K562 (cell line): ENCODE results near the gene SGK1. TPM values are rescaled to one million over a fixed set of nuclear protein-coding genes. Genes with fewer than 3 reads are reported as not detected.

Experiments used
- ATAC-seq: fragments of 200-7000 bp; cut with Tn5 transposase; 3 replicates; pipeline ENCODE4 v1.9.1; 2020; ENCODE audit warnings: moderate library complexity
- BruUV-seq: library from RNA; stranded (reverse); fragments of 400-500 nt; replicated peaks from 2 replicates; lab custom pipeline; 2021; lab: Mats Ljungman, UMichigan
- CTCF ChIA-PET: fragments of 300-600 bp; formaldehyde crosslinking; extraction: SDS; loops from one replicate; lab custom pipeline; 2021; ENCODE audit warnings: low intra/inter-chr PET ratio; lab: Yijun Ruan, JAX
- POLR2A ChIA-PET: fragments of 300-600, 350-650 bp; sonication (Branson Sonifier 250); formaldehyde crosslinking; extraction: SDS; loops from one replicate; lab custom pipeline; 2021; ENCODE audit warnings: antibody characterized with exemption, inconsistent platforms; lab: Yijun Ruan, JAX
- DNase-seq, 4 experiments: peaks; one replicate each; pipeline versions ENCODE4 v3.0.0 to v3.0.0-alpha.2; 2011 to 2018; ENCODE audit warnings: low spot score in 3 of 4, mixed read lengths in 3 of 4; ENCODE audit errors: extremely low read depth in 1 of 4
- FAIRE-seq: peaks from 2 replicates; lab custom pipeline; 2011; peaks lifted over from hg19 to GRCh38; lab: Jason Lieb, UNC
- H2AFZ ChIP-seq: 2 replicates; pipeline ENCODE4 v1.6.0; 2011; ENCODE audit warnings: low read depth, low read length, control low read depth, inconsistent platforms
- H3K27ac ChIP-seq: fragments of 200-600 bp; 3 replicates; pipeline ENCODE4 v1.8.0; 2011; ENCODE audit warnings: low read depth, mild to moderate bottlenecking, control low read depth, inconsistent platforms, low read length, moderate library complexity, mixed read lengths; ENCODE audit errors: extremely low read depth
- H3K27me3 ChIP-seq, 2 experiments: fragments of 300-600 bp in 1 of 2; 2 replicates in 1 of 2; 3 replicates in 1 of 2; pipeline versions ENCODE4 v1.6.0 to v1.8.0; 2011; ENCODE audit warnings: inconsistent platforms in 2 of 2, low read length in 2 of 2, mild to moderate bottlenecking in 1 of 2, mixed read lengths in 1 of 2, moderate library complexity in 1 of 2; ENCODE audit not compliant: control insufficient read depth in 2 of 2, insufficient read depth in 2 of 2
- H3K36me3 ChIP-seq: fragments of 300-600 bp; 3 replicates; pipeline ENCODE4 v1.8.0; 2011; ENCODE audit warnings: mild to moderate bottlenecking, low read length, inconsistent platforms; ENCODE audit not compliant: control insufficient read depth, insufficient read depth
- H3K4me1 ChIP-seq, 2 experiments: fragments of 200-600 bp in 1 of 2; replicated peaks in 1 of 2; 2 replicates in 1 of 2; 3 replicates in 1 of 2; pipeline versions ENCODE4 v1.5.1 to v1.8.0; 2011; ENCODE audit warnings: inconsistent platforms in 2 of 2, low read length in 2 of 2, mild to moderate bottlenecking in 1 of 2, mixed read lengths in 1 of 2, moderate library complexity in 1 of 2; ENCODE audit not compliant: control insufficient read depth in 2 of 2, insufficient read depth in 2 of 2
- H3K4me2 ChIP-seq: 2 replicates; pipeline ENCODE4 v1.6.1; 2011; ENCODE audit warnings: low read length, control low read depth, inconsistent platforms, mixed read lengths; ENCODE audit not compliant: insufficient read depth
- H3K4me3 ChIP-seq: fragments of 200-600 bp; sonication (generic), shearing (Covaris generic); 2 replicates; pipeline ENCODE4 v1.5.1; 2016; ENCODE audit warnings: control low read depth, inconsistent platforms
- H3K79me2 ChIP-seq: fragments of 200-600 bp; 3 replicates; pipeline ENCODE4 v1.8.0; 2011; ENCODE audit warnings: low read length, inconsistent platforms; ENCODE audit not compliant: control insufficient read depth, insufficient read depth
- H3K9ac ChIP-seq, 2 experiments: 2 replicates each; pipeline versions ENCODE4 v1.6.0 to v1.6.1; 2011; ENCODE audit warnings: low read depth in 2 of 2, low read length in 2 of 2, control low read depth in 1 of 2, inconsistent platforms in 1 of 2, mild to moderate bottlenecking in 1 of 2, mixed read lengths in 1 of 2; ENCODE audit not compliant: insufficient read depth in 1 of 2
- H3K9me1 ChIP-seq: one replicate; pipeline ENCODE4 v1.6.0; 2011; ENCODE audit warnings: inconsistent platforms, mild to moderate bottlenecking, low read length, moderate library complexity; ENCODE audit not compliant: control insufficient read depth, insufficient read depth
- H3K9me3 ChIP-seq: replicated peaks from 2 replicates; pipeline ENCODE4 v1.5.1; 2011; ENCODE audit warnings: low read depth, low read length, inconsistent platforms; ENCODE audit not compliant: control insufficient read depth, insufficient read depth
- H4K20me1 ChIP-seq: replicated peaks from 2 replicates; pipeline ENCODE4 v1.6.1; 2011; ENCODE audit warnings: low read length, inconsistent platforms, mixed read lengths; ENCODE audit not compliant: control insufficient read depth, insufficient read depth
- BCL6 ChIP-seq: fragments of 250-450 bp; sonication (Bioruptor Pico); IDR thresholded peaks from 2 replicates; pipeline ENCODE4 v1.4.0; 2020
- BRD9 ChIP-seq: fragments of 450-650 bp; IDR thresholded peaks from 2 replicates; pipeline ENCODE4 v1.6.1; 2018; ENCODE audit warnings: low read depth; ENCODE audit not compliant: partially characterized antibody
- CBFB ChIP-seq: sonication (generic); formaldehyde crosslinking; IDR thresholded peaks from 2 replicates; pipeline ENCODE4 v1.4.0; 2020; ENCODE audit warnings: mild to moderate bottlenecking, missing genetic modification reagents
- CEBPB ChIP-seq: fragments of 450-650 bp; IDR thresholded peaks from 2 replicates; pipeline ENCODE4 v1.6.1; 2016; ENCODE audit warnings: missing genetic modification characterization, missing compliant biosample characterization
- DDX20 ChIP-seq: fragments of 450-650 bp; IDR thresholded peaks from 2 replicates; pipeline ENCODE4 v1.6.1; 2016; ENCODE audit warnings: missing genetic modification characterization, low read depth, mild to moderate bottlenecking, missing compliant biosample characterization, moderate library complexity
- HNRNPLL ChIP-seq: fragments of 200-400 bp; formaldehyde crosslinking; IDR thresholded peaks from 2 replicates; pipeline ENCODE4 v1.6.1; 2017; ENCODE audit warnings: low read length, low read depth, mild to moderate bottlenecking; ENCODE audit not compliant: poor library complexity, severe bottlenecking
- ILK ChIP-seq: fragments of 450-650 bp; IDR thresholded peaks from 2 replicates; pipeline ENCODE4 v1.6.1; 2016; ENCODE audit warnings: missing genetic modification characterization, low read depth, mild to moderate bottlenecking, missing compliant biosample characterization, moderate library complexity, borderline replicate concordance
- KDM2B ChIP-seq: fragments of 250-450 bp; sonication (Bioruptor Pico); IDR thresholded peaks from 2 replicates; pipeline ENCODE4 v1.8.0; 2021; ENCODE audit warnings: mild to moderate bottlenecking, moderate library complexity
- KHSRP ChIP-seq: fragments of 450-650 bp; IDR thresholded peaks from 2 replicates; pipeline ENCODE4 v1.6.1; 2017
- NFE2L1 ChIP-seq: fragments of 450-650 bp; IDR thresholded peaks from 2 replicates; pipeline ENCODE4 v1.6.1; 2016; ENCODE audit warnings: missing genetic modification characterization, low read depth, mild to moderate bottlenecking, missing compliant biosample characterization, moderate library complexity, borderline replicate concordance
- SNRNP70 ChIP-seq: fragments of 200-400 bp; formaldehyde crosslinking; optimal IDR thresholded peaks from 2 replicates; pipeline ENCODE3; 2017; ENCODE audit warnings: low read depth, low read length
- TFAM ChIP-seq: fragments of 250-450 bp; sonication (Bioruptor Pico); conservative IDR thresholded peaks from 2 replicates; pipeline ENCODE4 v1.5.0; 2021; ENCODE audit warnings: mild to moderate bottlenecking, moderate library complexity
- ZNF311 ChIP-seq: fragments of 250-450 bp; sonication (Bioruptor Pico); IDR thresholded peaks from 2 replicates; pipeline ENCODE4 v1.4.0; 2020; ENCODE audit warnings: mild to moderate bottlenecking, moderate library complexity
- ZNF347 ChIP-seq: fragments of 450-650 bp; formaldehyde crosslinking; IDR thresholded peaks from 2 replicates; pipeline ENCODE4 v1.4.0; 2020; ENCODE audit warnings: low read depth, mild to moderate bottlenecking, moderate library complexity
- ZNF551 ChIP-seq: fragments of 250-450 bp; sonication (Bioruptor Pico); IDR thresholded peaks from 2 replicates; pipeline ENCODE4 v1.5.0; 2021; ENCODE audit warnings: mild to moderate bottlenecking, moderate library complexity
- ZSCAN32 ChIP-seq: fragments of 450-650 bp; formaldehyde crosslinking; IDR thresholded peaks from 2 replicates; pipeline ENCODE4 v1.4.0; 2020; ENCODE audit warnings: mild to moderate bottlenecking, moderate library complexity
- WGBS: fragments of 100-300 bp; shearing (Covaris generic); methylation state at CpG from one replicate; pipeline ENCODE4 v1.1.6; 2016; ENCODE audit warnings: low coverage, mixed read lengths; ENCODE audit not compliant: insufficient coverage; ENCODE audit errors: missing lambda C conversion rate; 5-methylcytosine and 5-hydroxymethylcytosine counted together
- in situ Hi-C: fragments of 300-500 bp; cut with MboI; formaldehyde crosslinking; loops from 4 replicates; pipeline ENCODE4 v1.15.0; 2018; ENCODE audit warnings: inconsistent platforms, mixed read lengths
- intact Hi-C: fragments of 100-400 bp; cut with micrococcal nuclease; formaldehyde crosslinking; loops from 2 replicates; pipeline ENCODE4 v1.14.2; 2022
- polyA plus RNA-seq, 8 experiments: library from polyadenylated mRNA; depleted of rRNA in 4 of 8; stranded (reverse) in 5 of 8; unstranded in 3 of 8; fragments of >200 nt; fragmentation: Nextera tagmentation in 2 of 8; fragmentation: Illumina TruSeq in 1 of 8; extraction: Ambion mirVana in 2 of 8; extraction: Trizol in 1 of 8; gene quantifications; 2 replicates each; pipeline versions ENCODE4 v1.2.1 to v1.2.3, GENCODE V29; 2011 to 2014; ENCODE audit warnings: inconsistent platforms in 1 of 8, missing spikeins in 1 of 8
- total RNA-seq, 7 experiments: library from RNA; depleted of rRNA in 6 of 7; stranded (reverse); fragments of >200 nt in 6 of 7; fragmentation: Illumina TruSeq in 2 of 7; extraction: Trizol in 2 of 7; gene quantifications; 2 replicates each; pipeline versions ENCODE4 v1.2.1 to v1.2.3, GENCODE V29; 2011 to 2021; ENCODE audit warnings: low replicate concordance in 1 of 7
- TF ChIP-seq, protein P1 (sequence below): fragments of 250-450 bp; sonication (Bioruptor Pico); IDR thresholded peaks from 2 replicates; pipeline ENCODE4 v1.5.0; 2020; ENCODE audit warnings: mild to moderate bottlenecking, borderline replicate concordance
- TF ChIP-seq, protein P2 (sequence below): fragments of 450-650 bp; formaldehyde crosslinking; IDR thresholded peaks from 2 replicates; pipeline ENCODE4 v1.4.0; 2020; ENCODE audit warnings: mild to moderate bottlenecking

Gene SGK1
- total and polyA plus RNA-seq, 9 of the 15 experiments (the other 6 are each of a cell fraction or from before 2014, with no cell fraction given) = 3.5 to 7.2 (median 3.9) TPM

DNA sequence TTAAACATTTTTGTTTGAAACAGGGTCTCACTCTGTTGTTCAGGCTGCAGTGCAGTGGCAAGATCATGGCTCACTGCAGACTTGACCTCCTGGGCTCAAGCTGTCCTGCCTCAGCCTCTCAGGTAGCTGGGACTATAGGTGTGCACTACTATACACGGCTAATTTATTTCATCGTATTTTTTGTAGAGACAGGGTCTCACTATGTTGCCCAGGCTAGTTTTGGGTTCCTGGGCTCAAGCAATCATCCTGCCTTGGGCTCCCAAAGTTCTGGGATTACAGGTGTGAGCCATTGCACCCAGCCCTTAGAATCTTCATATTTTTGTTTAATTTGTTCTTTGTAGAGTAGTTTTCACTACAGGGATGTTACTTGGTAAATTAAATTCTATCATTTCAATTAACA lies 67.1 kb downstream of the SGK1 start:
- intact Hi-C loops = loop anchor here (5.0 kb wide), 1 partner anchor 53 kb away; no protein-coding TSS in a partner anchor
- ChIA-PET CTCF (no interaction called here), POLR2A (interaction anchor here (0.7 to 0.9 kb wide), 2 partner anchors 8 to 472 kb away, joined by 3 read pairs; no protein-coding TSS in a partner anchor)
- no peaks in the 10 kb centered on the region for H3K79me2 ChIP-seq
- peaks cover 0 to 4% of the 10 kb centered on the region in 2 experiments; a peak in 1 of 5 replicates for H3K4me1 ChIP-seq
- ATAC-seq (no peak), FAIRE-seq (no peak), DNase-seq (no peak)
- H2AFZ ChIP-seq = no peak overlapping the region
- no peaks in the 10 kb centered on the region for H3K27me3 ChIP-seq
- H3K4me3 ChIP-seq = no peak overlapping the region
- no TSS peak for BruUV-seq
- H3K27ac ChIP-seq = no peak overlapping the region
- no peak overlapping the region for H3K9ac ChIP-seq
- no peaks in the 10 kb centered on the region for H3K36me3 ChIP-seq
- 43% methylated on average over 2 of the region's 2 CpGs for WGBS
- H4K20me1 ChIP-seq = no peaks in the 10 kb centered on the region
- in situ Hi-C loops = no loop called here
- no peaks in the 10 kb centered on the region for H3K9me1 ChIP-seq
- TF ChIP-seq ZNF311 (CRISPR knock-in tag) (no peak), KDM2B (CRISPR knock-in tag) (no peak), TFAM (CRISPR knock-in tag) (no peak), ZNF347 (no peak), SNRNP70 (no peak), CEBPB (tag) (no peak), ZSCAN32 (CRISPR knock-in tag) (no peak), ILK (tag) (no peak), BCL6 (CRISPR knock-in tag) (no peak), DDX20 (no peak), CBFB (CRISPR knock-in tag) (no peak), BRD9 (no peak), HNRNPLL (no peak), NFE2L1 (tag) (no peak), KHSRP (no peak), ZNF551 (no peak)
- TF ChIP-seq, protein P1, sequence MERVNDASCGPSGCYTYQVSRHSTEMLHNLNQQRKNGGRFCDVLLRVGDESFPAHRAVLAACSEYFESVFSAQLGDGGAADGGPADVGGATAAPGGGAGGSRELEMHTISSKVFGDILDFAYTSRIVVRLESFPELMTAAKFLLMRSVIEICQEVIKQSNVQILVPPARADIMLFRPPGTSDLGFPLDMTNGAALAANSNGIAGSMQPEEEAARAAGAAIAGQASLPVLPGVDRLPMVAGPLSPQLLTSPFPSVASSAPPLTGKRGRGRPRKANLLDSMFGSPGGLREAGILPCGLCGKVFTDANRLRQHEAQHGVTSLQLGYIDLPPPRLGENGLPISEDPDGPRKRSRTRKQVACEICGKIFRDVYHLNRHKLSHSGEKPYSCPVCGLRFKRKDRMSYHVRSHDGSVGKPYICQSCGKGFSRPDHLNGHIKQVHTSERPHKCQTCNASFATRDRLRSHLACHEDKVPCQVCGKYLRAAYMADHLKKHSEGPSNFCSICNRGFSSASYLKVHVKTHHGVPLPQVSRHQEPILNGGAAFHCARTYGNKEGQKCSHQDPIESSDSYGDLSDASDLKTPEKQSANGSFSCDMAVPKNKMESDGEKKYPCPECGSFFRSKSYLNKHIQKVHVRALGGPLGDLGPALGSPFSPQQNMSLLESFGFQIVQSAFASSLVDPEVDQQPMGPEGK (CRISPR knock-in tag) = no peak
- TF ChIP-seq, protein P2, sequence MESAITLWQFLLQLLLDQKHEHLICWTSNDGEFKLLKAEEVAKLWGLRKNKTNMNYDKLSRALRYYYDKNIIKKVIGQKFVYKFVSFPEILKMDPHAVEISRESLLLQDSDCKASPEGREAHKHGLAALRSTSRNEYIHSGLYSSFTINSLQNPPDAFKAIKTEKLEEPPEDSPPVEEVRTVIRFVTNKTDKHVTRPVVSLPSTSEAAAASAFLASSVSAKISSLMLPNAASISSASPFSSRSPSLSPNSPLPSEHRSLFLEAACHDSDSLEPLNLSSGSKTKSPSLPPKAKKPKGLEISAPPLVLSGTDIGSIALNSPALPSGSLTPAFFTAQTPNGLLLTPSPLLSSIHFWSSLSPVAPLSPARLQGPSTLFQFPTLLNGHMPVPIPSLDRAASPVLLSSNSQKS (CRISPR knock-in tag) = no peak
- no peak overlapping the region for H3K4me2 ChIP-seq
- no peaks in the 10 kb centered on the region for H3K9me3 ChIP-seq
